NB4 (cell line): ENCODE data around the gene TMPRSS3.

Experiments used
- CTCF ChIP-seq: IDR thresholded peaks from one replicate; pipeline ENCODE4 v1.5.1; 2012; ENCODE audit warnings: low read depth, low read length
- MYC ChIP-seq: IDR thresholded peaks from 2 replicates; pipeline ENCODE4 v1.6.1; 2011; ENCODE audit warnings: low read depth, low read length
- POLR2A ChIP-seq: IDR thresholded peaks from 2 replicates; pipeline ENCODE4 v1.6.1; 2011; ENCODE audit warnings: mild to moderate bottlenecking; ENCODE audit not compliant: insufficient read length; ENCODE audit errors: extremely low read depth
- TF ChIP-seq, protein P1 (sequence below): IDR thresholded peaks from 2 replicates; pipeline ENCODE4 v1.6.1; 2011; ENCODE audit warnings: low read depth, low read length

- TF ChIP-seq CTCF (no peak), POLR2A (no peak), MYC (no peak)
- TF ChIP-seq, protein P1, sequence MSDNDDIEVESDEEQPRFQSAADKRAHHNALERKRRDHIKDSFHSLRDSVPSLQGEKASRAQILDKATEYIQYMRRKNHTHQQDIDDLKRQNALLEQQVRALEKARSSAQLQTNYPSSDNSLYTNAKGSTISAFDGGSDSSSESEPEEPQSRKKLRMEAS = no peak
These were observed 5.2 kb downstream of the TMPRSS3 start for GRCh38 chr21:42390696-42391095.
